Airway epithelial cell (primary cell): ENCODE measurements around the gene TNFAIP8L3. TPM values are rescaled to one million over a fixed set of nuclear protein-coding genes. Genes with fewer than 3 reads are reported as not detected.

Experiments
- total RNA-seq: library from RNA; depleted of rRNA; stranded (reverse); fragments of >200 nt; gene quantifications from 2 replicates; pipeline ENCODE4 v1.2.3, GENCODE V29; 2015

TNFAIP8L3 gene
- 1.0 and 2.5 TPM in 2 replicates for total RNA-seq

GRCh38 chr15:51094606-51095569, at the start of gene TNFAIP8L3:
Gene TNFAIP8L3, minus strand, starts transcription at chr15:51094906. Its CDS starts 311 bp downstream, at chr15:51094595.

Other genes starting within 250 kb of the TNFAIP8L3 start
- 7.9 and 8.7 TPM in 2 replicates for gene AP4E1, start 186.2 kb downstream of the TNFAIP8L3 start, total RNA-seq
- not detected in 2 replicates for gene CYP19A1, start 243.7 kb upstream of the TNFAIP8L3 start, total RNA-seq
- gene GLDN, start 246.7 kb upstream of the TNFAIP8L3 start, total RNA-seq = 0.23 TPM in 1 of 2 replicates, not detected in the other